ENCODE results near the gene MFSD11.

GRCh38 chr17:76726231-76726775 lies 11.6 kb upstream of the MFSD11 start, which contains the start of gene JMJD6:
- TF ChIP-seq CTCF (IDR thresholded peaks at IDR 0.05; ENCODE audit: insufficient read depth, low read length) (no peak), POLR2AphosphoS5 (IDR thresholded peaks at IDR 0.05; ENCODE audit: low read depth) (no peak; the same call in 1 of the 2 replicates)

Measured in HL-60 (cell line).